HG03097 (cell line): ENCODE results near the gene NXN.
"Not testable (repeated sequence)": the region's sequence is repeated elsewhere in the genome, so short reads cannot be mapped to it uniquely, and the experiment has no call there.

Experiments
- ATAC-seq: cut with Tn5 transposase; IDR thresholded peaks from one replicate; pipeline ENCODE4 v1.9.1; 2021; ENCODE audit not compliant: unreplicated experiment, low FRiP score

The NXN gene

DNA sequence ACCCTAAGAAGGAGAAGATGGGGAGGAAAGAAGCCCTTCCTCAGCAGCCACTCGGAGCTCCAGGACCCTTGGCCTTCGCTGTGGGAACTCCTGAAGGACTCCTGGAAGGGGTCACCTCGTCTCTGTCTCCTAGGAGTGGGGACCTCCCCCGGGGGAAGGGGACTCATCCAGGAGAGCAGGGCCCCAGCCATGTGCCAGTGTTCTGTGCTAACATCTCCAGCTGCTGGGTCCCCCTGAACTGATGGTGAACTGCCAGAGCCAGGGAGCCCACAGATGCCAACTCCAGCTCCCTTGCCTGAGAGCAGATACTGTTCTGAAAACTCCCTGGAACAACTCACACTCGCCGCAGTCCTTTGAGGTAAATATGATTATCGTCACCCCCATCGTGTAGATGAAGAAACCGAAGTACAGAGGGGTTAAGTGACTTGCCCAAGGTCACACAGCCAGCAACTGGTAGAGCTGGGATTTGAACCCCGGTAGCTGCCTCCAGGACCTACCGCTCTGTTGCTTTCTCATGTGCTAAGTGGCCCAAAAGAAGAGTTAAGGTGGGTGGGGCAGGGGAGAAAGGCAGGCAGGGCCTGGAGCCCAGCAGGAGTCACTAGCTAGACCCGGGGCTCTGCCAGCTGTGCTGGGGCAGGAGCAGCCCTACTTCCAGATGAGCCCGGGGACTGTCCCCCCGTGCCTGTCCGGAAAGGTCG lies 27.9 kb upstream of the NXN start:
- ATAC-seq = no peak

DNA sequence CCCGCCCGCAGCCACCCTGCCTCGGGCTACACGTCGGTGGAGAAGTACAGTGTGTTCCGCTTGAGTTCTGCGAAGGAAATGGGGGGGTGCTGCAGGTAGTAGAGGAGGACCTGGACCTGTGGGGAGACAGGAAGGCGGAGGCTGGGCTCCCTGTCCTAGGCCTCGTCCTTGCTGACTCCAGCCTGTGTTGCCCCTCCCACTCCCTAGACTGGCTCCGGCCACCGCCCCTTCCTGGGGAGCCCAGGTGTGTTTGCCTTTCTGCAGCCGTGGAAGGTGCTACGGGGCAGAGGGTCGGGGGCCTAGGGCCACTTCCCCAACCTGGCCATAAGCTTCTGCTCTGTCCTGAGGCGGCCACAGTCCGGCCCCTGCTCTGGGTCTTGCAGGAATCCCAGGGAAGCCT lies 26.5 kb upstream of the NXN start:
- no peak for ATAC-seq

DNA sequence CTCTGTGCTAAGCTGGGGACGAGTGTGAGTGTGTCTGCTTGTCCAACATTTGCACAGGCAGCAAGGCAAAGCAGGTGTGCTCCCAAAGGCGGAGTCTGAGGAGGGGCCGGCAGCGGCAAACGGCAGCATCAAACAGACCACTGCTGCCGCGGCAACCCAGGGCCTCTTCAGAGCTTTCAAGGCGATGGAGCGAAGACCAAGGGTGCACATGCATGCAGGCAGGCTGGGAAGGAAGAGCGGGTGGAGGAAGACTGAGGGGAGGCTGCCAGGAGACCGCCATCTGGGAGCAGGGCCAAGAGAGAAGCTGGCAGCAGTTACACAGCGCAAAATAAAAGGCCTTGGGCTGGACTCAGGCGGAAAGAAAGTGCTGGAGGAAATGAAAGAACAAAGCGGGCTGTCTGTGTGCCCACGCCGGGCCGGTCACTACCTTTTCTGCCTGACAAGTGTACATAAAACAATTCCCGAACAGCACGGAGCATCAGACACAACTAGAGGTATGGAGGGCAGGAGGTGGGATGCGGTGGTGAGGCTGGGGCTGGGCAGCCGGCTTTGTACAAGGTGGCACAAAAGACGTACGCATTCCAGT lies 25.9 kb upstream of the NXN start:
- ATAC-seq = no peak

DNA sequence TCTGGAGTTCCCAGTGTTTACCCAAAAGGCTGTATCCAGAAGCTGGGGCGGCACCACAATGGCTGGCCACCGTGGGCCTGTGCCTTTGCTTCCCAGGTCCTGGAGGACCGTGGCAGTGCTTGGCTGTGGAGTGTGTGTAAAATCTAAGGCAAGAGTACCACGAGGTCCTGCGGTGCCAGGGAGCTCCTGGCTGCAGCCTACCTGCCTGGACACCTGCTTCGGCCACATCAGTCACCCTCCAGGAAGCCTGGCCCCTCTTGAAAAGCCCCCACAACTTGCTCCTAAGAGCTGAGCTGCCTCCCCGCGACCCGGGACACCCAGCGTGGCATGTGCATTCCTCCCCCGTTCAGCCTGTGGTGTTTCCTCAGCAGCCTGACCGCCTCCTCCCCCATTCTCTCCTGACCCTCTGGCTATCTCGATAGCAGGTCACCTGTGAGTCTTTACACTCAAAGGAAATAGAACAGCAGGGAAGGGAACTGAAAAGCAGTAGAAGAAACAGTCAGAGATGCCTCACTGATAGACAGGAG lies 25.3 kb upstream of the NXN start:
- no peak for ATAC-seq

DNA sequence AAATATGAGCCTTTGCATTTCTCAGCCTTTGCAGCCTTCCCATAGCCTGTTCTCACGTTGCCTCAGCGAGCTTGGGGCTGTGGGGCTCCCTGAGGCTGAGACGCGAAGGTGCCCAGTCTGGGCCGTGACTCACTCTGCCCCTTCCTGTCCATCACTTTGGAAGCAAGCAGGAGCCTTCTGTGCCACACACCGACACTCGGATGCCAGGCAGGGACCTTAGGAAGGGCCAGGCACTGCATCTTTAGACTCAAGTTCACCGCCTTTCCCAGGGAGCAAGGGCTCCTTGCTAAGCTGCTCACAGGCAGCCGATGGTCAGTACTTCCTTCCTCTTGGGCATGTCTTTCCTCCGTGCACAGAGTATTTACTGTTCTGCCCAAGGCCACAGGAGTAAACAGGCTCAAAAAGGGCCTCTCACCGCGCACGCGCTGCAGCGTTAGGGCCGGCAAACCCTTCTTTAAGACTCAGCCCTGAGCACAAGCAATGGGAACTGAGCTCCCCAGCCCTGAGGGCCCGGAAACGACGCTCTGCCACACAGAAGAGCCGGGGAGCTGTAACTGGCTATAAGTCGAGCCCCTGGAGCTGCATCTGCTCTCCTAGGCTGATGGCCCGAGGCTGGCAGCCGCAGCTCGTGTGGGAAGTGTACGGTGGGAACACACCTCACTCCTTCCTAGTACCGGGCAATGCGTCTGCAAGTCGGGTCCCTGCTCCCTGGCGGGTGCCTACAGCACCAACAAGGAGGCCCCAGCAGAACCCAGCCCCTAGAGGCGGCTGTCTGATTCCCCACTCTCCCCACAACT lies 24.6 kb upstream of the NXN start:
- no peak for ATAC-seq

DNA sequence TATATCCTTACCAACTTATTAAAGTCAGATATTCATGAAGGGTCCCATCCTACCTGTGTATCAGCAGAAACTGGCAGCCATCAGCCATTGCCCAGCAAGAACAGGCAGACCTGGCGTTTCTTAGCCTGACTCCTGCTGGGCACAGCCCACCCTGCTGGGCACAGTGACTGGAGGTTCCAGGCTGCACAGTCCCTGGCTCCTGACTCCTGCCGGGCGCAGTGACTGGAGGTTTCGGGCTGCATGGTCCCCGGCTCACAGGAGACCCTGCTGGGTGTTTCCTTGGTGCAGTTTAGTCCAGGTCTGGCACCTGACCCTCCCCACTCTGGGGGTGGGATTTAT lies 24.0 kb upstream of the NXN start:
- ATAC-seq = no peak

DNA sequence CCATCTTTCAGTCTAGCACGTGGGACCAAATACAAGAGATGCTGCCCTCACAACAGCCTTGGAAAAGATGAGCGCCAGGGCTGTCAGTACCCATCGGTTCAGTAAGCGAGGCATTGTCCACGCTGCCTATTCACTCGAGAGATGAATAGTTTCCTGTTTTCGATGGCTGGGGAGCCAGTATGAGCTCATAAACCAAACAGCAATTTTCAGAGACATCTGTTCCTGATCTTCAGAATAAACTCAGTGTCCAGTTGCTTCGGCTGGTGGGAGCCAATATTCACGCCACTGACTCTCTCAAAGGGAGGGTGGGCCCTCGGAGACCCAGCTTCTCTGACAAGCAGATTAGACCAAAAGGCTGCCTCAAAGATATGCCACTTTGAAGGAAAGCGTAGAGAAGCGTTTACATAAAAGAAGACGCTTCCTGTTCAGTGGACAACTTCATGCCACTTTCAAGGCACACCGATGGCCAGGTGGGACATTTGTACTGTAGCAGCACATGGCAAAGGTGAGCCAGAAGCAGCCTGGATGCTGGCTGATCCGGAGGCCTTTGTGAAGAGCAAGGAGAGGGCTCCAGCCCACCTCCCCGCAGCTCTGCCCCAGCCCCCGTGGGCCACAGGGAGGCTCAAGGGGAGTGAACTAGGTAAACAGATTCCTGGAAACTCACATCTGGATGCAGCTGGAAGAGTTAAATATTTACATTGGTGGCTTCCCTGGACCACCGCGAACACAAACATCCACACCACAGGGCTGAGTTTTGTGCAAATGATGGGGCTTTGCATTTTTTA lies 23.4 kb upstream of the NXN start:
- ATAC-seq = no peak

DNA sequence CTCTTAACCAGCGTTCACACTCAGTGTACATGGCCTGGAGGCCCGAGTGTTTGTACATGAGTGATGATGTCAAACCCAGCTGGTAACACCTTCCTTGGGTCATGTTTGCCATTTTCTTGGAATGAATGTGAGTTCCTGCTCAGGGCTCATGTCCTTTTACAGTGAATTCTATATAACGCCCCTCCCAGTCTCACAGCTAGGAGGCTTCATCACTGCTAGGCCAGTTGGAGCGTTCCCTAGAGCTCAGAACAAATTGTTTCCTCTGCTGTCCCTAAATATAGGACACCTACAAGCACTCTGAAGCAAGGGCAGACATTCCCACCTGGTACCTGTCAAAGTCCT lies 22.8 kb upstream of the NXN start:
- no peak for ATAC-seq

DNA sequence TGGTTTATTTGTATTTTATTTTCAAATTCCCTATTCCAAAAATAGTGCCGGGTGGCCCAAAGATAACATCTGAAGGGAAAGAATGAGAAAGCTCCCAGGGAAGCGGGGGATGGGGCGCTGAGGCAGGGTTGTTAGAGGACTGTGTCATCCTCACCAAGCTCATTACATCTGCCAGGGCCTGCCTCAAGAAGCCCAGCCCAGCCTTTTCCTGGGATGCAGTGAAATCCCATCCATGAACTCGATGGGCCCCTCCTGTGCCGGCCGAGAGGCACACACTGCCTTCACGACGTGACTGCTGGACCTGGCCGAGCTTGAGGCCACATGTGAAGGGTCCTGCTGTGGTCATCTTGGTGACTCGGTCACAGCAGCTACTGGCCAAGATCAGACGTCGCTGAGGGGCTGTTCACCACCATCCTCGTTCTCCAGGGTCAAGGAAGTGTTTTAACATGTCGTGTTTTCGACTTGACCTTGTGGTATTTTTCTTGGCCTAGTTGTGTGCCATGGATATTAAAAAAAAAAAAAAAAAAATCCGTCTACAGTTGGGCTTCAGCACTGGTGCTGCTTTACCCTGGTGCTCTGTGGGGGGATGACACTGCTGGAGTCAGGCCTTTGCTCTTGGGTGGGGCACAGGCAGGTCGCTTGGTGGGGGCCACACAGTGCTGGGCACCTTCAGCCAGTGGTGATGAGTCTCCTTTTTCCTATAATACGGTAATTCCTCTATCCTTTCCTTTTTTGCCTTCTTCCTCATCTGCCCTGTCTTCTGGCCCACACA lies 22.2 kb upstream of the NXN start:
- no peak for ATAC-seq

DNA sequence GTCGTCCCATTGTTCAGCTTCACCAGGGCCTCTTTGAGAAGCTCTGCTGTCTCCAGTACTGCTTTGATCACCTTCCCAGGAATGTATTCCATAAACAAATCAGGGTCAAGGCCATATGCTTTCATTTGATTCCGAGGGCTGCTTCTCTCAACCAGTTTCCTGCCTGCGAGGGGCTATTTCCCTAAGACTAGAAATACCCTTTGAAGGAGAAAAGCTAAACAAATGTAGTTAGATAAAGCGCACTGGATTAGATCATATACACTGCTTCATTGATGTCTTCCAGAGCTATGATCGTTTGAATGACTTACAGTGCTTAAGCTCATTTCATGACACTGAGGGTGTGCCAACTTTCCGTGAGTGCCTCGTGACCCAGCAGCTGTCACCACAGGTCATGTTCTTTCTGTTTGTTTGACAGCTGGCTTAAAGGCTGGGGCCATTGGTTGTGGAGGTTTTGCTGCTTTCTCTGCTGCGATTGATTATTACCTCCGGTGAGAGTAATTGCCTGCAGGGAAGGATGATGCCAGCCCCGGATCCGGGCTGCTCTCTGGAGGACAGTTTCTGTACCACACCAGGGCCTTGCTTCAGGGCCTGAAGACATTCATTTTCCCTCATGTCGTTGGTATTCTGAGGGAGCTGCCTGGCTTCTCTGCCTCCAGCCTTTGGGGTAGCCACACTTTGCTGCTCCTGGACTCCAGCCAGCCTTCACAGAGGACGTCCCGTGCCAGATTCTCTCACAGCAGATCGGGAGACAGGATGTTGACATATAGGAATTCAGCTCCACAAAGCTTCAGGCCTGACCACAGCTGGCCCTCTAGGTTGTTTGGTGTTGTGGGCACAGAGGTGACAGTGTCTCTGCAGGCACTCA lies 21.3 kb upstream of the NXN start:
- no peak for ATAC-seq

DNA sequence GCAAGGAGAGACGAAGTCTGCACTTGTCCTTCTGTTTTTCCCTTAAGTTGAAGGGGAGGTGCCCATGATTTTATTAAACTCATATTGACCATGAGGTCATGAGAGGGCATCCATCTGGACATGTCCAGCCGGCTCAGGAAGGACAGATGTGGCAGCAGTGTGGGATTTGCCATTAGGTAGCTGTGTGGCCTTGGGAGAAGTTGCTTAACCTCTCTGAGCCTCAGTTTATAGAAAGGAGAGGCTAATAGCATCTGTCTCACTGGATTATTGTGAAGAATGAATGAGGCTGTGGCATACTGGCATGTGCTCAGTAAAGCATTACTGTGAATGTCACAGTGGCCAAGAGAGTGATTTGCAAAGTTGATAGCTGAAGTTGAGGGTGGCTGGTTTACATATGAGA lies 18.5 kb upstream of the NXN start:
- no peak for ATAC-seq

DNA sequence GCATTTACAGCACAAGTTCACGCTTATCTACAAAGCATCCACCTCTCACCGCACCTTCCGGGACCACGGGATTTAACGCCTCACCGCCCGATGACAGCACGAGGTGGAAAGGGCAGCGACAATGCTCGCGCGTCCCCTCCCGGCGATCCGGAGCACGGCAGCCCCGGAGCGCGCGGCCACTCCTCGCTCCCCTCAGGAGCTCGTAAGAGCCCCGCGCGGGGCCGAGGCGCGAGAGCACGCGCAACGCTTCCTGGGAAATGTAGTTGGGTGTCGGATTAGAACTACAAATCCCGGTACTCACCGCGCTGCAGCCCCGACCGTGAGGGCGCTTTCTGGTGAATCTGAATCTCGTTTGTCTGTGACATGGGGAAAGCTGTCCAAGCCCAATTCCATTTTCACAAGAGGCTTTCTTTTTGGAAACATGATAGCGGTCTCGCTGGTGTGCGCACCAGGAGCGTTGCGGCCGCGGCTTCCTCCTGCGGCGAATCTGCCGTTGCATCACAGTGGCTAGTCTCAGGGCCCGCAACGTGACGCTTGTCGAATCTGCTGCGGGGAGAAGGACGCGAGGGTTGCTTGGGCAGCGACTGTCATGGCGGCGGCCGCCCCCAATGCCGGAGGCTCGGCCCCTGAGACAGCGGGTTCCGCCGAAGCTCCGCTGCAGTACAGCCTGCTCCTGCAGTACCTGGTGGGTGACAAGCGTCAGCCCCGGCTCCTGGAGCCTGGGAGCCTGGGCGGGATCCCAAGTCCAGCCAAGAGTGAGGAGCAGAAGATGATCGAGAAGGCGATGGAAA lies 17.2 kb upstream of the NXN start, which contains the start of gene TIMM22:
TIMM22 (plus strand) TSS at position 576 of the 791 bp plus-strand sequence; CDS start at position 590, 14 bp downstream.
- ATAC-seq = peak; percentile 92

DNA sequence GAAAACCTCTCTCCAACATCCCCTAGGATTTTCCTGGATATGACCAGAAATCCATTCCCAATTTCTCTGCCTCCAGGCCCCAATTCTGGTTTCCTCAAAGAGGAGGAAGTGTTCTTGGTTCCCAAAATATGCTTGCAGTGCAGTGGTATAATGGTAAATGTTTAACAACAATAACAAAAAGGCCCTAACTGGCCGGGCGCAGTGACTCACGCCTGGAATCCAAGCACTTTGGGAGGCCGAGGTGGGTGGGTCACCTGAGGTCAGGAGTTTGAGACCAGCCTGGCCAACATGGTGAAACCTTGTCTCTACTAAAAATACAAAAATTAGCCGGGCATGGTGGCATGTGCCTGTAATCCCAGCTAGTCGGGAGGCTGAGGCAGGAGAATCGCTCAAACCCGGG lies 15.7 kb upstream of the NXN start:
- ATAC-seq = not testable (repeated sequence)

DNA sequence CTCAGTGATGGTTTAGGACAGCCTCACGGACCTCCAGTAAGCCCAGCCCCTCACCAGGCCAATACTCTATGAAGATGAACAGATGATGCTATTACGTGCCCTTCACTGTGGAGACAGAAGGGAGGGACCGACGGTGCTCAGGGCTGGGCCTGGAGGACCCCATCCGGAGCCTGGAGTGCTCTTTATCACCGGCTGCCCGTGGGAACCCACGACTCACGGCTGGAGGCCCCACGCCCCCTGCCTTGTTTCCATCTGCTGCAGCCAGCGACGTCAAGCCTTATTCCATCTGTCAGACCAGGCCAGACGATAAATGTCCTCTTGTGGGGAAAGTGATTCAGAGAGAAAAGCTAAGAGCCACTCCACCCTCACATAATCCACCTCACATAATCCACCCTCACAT lies 13.4 kb upstream of the NXN start:
- ATAC-seq = no peak

DNA sequence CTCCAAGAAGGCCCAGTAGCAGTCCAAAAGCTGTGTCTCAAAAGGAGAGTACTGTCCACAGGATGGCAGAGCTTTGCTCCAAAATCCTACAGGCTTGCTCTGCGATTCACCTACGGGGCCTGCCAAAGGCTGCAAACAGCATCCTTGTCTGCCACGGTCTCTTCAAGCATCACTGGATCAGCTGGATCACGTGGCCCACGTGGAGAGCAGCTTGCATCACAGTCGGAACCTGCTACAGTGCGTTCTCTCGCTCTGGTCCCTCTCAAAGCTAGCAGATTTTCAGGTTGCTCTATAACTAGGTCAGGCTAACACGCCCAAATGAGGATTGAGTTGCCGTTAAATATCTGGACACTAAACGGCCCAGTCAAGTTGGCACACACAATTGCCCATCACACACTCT lies 9.0 kb upstream of the NXN start:
- no peak for ATAC-seq

DNA sequence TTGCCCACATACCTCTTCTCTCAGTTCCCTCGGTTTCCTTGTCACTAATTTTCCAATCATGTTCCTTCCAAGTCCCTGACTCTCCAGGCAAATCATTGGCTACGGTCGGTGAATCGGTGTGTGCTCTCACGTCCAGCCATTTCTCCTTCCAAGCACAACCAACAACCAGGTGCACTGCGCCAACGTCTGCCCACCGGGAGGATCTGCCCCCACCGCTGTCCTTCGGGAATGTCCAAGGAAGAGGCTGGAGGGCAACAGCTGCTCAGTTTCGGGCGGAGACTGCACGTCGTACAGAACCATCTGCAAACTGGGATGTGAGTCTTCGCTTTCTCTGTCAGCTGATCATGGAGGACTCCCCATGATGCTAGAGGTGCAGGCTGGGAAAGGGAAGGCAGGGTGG lies 8.4 kb upstream of the NXN start:
- no peak for ATAC-seq

DNA sequence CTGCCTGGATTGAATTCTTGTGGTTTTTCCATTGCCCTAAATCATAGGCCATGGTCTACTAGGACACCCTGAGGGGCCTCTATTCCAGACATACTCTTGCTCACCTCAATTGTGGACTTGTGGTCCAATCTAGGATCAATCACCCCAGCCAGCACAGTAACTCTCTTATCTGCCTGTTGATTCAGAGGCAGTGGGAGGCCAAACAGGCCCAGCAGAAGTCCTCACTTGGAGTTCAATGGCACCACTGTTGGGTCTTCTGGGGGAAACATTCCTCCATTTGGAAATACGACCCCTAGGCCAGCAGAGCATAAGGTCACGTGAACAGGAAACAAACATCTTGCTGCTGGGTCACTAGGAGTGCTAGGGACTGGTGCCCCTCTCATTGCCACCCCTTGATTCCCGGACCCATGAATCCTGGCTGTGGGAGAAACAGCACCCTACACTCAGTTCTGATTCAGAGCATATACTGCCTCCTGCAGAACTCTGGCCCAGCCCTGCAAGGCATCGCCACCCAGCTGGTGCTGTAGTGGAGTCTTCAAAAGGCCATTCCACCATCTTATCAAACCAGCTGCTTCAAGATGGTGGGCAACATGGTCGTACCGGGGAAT lies 6.8 kb upstream of the NXN start:
- ATAC-seq = no peak

DNA sequence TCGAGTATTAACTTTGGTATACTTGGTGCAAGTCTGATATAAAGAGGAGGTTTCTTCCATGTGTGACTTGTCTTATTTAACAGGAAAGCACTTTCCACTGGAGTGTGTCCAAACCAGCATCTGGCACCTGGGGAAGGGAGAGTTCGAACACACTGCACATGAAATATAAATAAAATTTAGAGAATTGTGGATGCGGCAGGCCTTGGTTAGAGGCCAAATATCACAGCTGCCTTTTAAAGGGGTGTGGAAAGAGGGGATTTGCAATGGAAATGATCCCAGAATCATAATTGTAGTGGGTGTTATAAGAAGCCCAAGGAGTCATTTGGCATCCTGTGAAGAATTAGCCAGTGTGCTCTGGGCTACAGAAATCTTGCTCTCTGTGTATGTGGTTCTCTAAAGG lies 4.3 kb upstream of the NXN start:
- ATAC-seq = no peak
